Measurements from ENCODE around the gene ACADS.

The ACADS gene

DNA sequence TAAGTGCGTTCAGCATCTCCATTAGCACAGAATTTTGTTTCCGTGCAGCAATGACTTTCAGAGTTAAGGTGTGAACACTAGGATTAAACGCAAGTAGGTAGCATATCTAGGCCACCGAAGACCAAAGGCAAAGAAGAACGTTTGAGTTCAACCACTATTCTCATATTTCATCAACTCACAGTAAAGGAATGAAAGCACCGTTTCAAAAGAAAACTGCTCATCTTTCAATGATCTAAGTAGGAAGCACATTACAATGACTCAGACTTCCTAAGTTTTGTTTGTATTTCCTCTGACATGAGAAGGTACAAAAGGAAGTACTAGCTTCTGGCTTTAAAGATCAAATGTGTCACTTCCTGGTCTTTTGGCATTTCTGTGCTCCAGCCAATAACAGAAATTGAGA lies 57.6 kb downstream of the ACADS start:
- no peak for DNase-seq (ENCODE audit: low spot score)
- in situ Hi-C loops (cut with MboI; ENCODE audit: low sequenced_read_pairs, unreplicated experiment): no loop called here
- TF ChIP-seq, protein P1, sequence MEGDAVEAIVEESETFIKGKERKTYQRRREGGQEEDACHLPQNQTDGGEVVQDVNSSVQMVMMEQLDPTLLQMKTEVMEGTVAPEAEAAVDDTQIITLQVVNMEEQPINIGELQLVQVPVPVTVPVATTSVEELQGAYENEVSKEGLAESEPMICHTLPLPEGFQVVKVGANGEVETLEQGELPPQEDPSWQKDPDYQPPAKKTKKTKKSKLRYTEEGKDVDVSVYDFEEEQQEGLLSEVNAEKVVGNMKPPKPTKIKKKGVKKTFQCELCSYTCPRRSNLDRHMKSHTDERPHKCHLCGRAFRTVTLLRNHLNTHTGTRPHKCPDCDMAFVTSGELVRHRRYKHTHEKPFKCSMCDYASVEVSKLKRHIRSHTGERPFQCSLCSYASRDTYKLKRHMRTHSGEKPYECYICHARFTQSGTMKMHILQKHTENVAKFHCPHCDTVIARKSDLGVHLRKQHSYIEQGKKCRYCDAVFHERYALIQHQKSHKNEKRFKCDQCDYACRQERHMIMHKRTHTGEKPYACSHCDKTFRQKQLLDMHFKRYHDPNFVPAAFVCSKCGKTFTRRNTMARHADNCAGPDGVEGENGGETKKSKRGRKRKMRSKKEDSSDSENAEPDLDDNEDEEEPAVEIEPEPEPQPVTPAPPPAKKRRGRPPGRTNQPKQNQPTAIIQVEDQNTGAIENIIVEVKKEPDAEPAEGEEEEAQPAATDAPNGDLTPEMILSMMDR (IDR thresholded peaks at IDR 0.05; ENCODE audit: borderline replicate concordance, control extremely low read depth, extremely low read depth, insufficient read depth, missing control alignments): no peak

DNA sequence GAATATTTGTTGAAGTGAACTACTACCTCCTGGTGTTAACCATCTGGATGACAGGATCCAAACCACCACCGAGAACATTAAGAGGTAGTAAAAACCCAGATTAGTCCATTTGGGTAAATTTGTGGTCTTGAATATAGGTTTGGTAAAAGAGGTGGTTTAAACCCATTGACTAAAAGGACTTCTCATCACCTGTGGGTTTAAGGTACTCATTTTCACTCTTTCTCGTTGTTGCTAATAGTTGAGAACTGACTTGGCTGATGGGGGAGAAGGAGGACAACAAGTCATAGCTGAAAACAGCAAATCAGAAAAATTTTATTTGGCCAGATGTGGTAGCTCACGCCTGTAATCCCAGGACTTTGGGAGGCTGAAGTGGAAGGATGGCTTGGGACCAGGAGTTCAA lies 59.2 kb downstream of the ACADS start:
- in situ Hi-C loops (cut with MboI; ENCODE audit: low sequenced_read_pairs, unreplicated experiment): no loop called here
- TF ChIP-seq, protein P1 (IDR thresholded peaks at IDR 0.05; ENCODE audit: borderline replicate concordance, control extremely low read depth, extremely low read depth, insufficient read depth, missing control alignments): no peak
- DNase-seq (ENCODE audit: low spot score): no peak

DNA sequence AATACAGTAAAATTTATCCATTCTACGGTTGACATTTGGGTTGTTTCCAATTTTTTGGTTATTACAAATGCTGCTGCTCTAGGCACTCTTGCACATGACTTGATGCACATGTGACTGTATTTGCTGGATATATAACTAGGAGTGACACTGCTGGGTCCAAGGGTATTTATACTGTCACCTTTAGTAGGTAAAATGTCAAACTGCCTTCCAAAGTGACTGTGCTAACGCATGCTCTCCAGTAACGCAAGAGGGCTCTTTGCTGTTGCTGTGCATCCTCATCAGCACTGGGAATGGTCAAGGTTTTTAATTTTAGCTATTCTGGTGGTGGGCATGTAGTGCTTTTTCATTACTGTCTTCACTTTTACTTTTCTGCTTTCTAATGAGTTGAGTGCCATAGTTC lies 62.3 kb downstream of the ACADS start:
- TF ChIP-seq, protein P1 (IDR thresholded peaks at IDR 0.05; ENCODE audit: borderline replicate concordance, control extremely low read depth, extremely low read depth, insufficient read depth, missing control alignments): no peak
- DNase-seq (ENCODE audit: low spot score): no peak
- in situ Hi-C loops (cut with MboI; ENCODE audit: low sequenced_read_pairs, unreplicated experiment): no loop called here

Measured in GM13976 (cell line).